ENCODE measurements around the gene EIF4E3. TPM values are rescaled to one million over a fixed set of nuclear protein-coding genes. Genes with fewer than 3 reads are reported as not detected.

Gene EIF4E3
- total RNA-seq, 2 donors from 2014 or later: 8.2 to 9.6 TPM

GRCh38 chr3:71636001-71636400 is 89.2 kb downstream of the EIF4E3 start:
- intact Hi-C loops (cut with DNase I): no loop called here
- H3K27me3 ChIP-seq: no peaks in the 10 kb centered on the region
- H3K36me3 ChIP-seq (replicated peaks in 1 of 2; ENCODE audit: insufficient read depth in 1 of 2, low read depth in 2 of 2): no peaks in the 10 kb centered on the region
- no peak overlapping the region for H3K4me3 ChIP-seq
- DNase-seq (no peak), ATAC-seq (no peak)
- no peak for TF ChIP-seq POLR2A (IDR thresholded peaks at IDR 0.05)
- TF ChIP-seq, protein P1, sequence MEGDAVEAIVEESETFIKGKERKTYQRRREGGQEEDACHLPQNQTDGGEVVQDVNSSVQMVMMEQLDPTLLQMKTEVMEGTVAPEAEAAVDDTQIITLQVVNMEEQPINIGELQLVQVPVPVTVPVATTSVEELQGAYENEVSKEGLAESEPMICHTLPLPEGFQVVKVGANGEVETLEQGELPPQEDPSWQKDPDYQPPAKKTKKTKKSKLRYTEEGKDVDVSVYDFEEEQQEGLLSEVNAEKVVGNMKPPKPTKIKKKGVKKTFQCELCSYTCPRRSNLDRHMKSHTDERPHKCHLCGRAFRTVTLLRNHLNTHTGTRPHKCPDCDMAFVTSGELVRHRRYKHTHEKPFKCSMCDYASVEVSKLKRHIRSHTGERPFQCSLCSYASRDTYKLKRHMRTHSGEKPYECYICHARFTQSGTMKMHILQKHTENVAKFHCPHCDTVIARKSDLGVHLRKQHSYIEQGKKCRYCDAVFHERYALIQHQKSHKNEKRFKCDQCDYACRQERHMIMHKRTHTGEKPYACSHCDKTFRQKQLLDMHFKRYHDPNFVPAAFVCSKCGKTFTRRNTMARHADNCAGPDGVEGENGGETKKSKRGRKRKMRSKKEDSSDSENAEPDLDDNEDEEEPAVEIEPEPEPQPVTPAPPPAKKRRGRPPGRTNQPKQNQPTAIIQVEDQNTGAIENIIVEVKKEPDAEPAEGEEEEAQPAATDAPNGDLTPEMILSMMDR (IDR thresholded peaks at IDR 0.05): no peak
- no peak overlapping the region for H3K27ac ChIP-seq
- H3K9me3 ChIP-seq: no peaks in the 10 kb centered on the region
- H3K4me1 ChIP-seq: no peaks in the 10 kb centered on the region
- 86 to 87% methylated on average over 9 of the region's 9 CpGs for WGBS, 2 donors

DNA sequence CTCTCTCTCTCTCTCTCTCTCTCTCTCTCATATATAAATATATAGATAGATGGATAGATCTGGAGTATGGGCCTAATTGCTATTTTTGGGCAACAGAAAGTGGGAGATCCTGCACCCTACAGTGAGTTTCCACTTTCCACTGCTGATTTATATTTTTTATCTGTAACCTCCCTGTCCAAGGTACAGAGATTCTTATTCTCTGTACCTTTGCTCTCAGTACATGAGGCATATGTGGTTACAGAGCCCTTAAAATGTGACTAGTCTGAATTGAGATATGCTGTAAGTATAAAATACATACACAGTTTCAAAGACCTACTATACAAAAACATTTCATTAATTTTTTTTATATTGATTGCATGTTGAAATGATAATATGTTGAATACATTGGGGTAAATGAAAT is 90.5 kb downstream of the EIF4E3 start:
- intact Hi-C loops (cut with DNase I): no loop called here
- ATAC-seq: no peak
- Histone ChIP-seq H3K9me3 (no peaks in the 10 kb centered on the region), H3K36me3 (replicated peaks in 1 of 2; ENCODE audit: insufficient read depth in 1 of 2, low read depth in 2 of 2) (no peaks in the 10 kb centered on the region), H3K27ac (no peak overlapping the region), H3K4me3 (no peak overlapping the region), H3K27me3 (no peaks in the 10 kb centered on the region), H3K4me1 (no peaks in the 10 kb centered on the region)
- no peak for DNase-seq
- no peak for TF ChIP-seq POLR2A (IDR thresholded peaks at IDR 0.05)
- TF ChIP-seq, protein P1 (IDR thresholded peaks at IDR 0.05): no peak

- intact Hi-C loops (cut with DNase I): no loop called here
- ATAC-seq: no peak
- no peaks in the 10 kb centered on the region for H3K27me3 ChIP-seq
- H3K27ac ChIP-seq: peak overlapping the region in 1 of 4 donors; percentile 21
- no peaks in the 10 kb centered on the region for H3K9me3 ChIP-seq
- TF ChIP-seq, protein P1 (IDR thresholded peaks at IDR 0.05): no peak
- no peak for TF ChIP-seq POLR2A (IDR thresholded peaks at IDR 0.05)
- no peaks in the 10 kb centered on the region for H3K4me1 ChIP-seq
- no peaks in the 10 kb centered on the region for H3K36me3 ChIP-seq (replicated peaks in 1 of 2; ENCODE audit: insufficient read depth in 1 of 2, low read depth in 2 of 2)
- DNase-seq: peak in 1 of 4 donors; percentile 65
- 60 to 62% methylated on average over 2 of the region's 2 CpGs for WGBS, 2 donors
- no peak overlapping the region for H3K4me3 ChIP-seq
Measured at GRCh38 chr3:71629711-71630110, 95.5 kb downstream of the EIF4E3 start.

DNA sequence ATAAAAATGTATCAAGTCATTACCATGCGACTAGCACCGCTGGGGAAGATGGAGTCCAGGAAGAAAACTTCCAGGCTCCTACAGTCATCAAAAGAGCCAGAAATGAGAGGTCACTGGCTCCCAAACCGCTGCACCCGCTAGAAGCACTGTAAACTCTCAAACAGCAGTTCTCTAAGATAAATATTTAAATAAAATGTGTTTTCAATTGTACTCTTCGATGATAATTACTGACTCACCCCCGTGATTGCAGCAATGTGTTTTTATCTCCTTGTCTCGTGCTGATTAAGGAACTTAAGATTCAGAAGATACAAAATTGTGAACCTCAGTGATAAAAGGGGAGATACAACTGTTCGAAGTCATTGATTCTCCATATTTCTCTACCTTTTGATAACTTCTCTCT is 95.9 kb downstream of the EIF4E3 start:
- Histone ChIP-seq H3K27ac (peak overlapping the region in 1 of 4 donors; percentile 5), H3K4me1 (no peaks in the 10 kb centered on the region), H3K36me3 (replicated peaks in 1 of 2; ENCODE audit: insufficient read depth in 1 of 2, low read depth in 2 of 2) (no peaks in the 10 kb centered on the region), H3K27me3 (no peaks in the 10 kb centered on the region), H3K9me3 (no peaks in the 10 kb centered on the region), H3K4me3 (no peak overlapping the region)
- peak in 1 of 4 donors; percentile 12 for DNase-seq
- 57 to 65% methylated on average over 8 of the region's 8 CpGs for WGBS, 2 donors
- intact Hi-C loops (cut with DNase I): no loop called here
- ATAC-seq: no peak
- no peak for TF ChIP-seq POLR2A (IDR thresholded peaks at IDR 0.05)
- TF ChIP-seq, protein P1 (IDR thresholded peaks at IDR 0.05): no peak

DNA sequence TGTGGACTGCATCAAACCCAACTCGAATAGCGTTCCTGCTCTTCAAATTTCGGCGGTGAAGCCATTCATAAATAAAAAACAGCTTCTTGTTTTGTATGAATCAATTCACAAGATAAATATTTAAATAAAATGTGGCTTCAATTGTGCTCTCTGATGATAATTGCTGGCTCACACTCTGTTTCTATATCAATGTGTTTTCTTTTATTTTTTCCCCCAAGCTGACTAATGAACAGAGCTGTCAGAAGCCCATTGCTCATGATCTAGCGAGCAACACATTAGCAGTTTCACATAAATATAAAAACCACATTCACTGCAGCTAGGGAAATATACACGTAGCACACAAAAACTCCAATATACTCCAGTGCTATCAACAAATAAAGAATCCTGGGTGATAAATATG is 96.7 kb downstream of the EIF4E3 start:
- intact Hi-C loops (cut with DNase I): no loop called here
- no peak overlapping the region for H3K4me3 ChIP-seq
- ATAC-seq (no peak), DNase-seq (no peak)
- no peak overlapping the region for H3K27ac ChIP-seq
- WGBS, 2 donors: 72 to 82% methylated on average over 6 of the region's 6 CpGs
- TF ChIP-seq, protein P1 (IDR thresholded peaks at IDR 0.05): no peak
- no peak for TF ChIP-seq POLR2A (IDR thresholded peaks at IDR 0.05)
- no peaks in the 10 kb centered on the region for H3K9me3 ChIP-seq
- H3K4me1 ChIP-seq: no peaks in the 10 kb centered on the region
- H3K27me3 ChIP-seq: no peaks in the 10 kb centered on the region
- no peaks in the 10 kb centered on the region for H3K36me3 ChIP-seq (replicated peaks in 1 of 2; ENCODE audit: insufficient read depth in 1 of 2, low read depth in 2 of 2)

Data from body of pancreas (tissue), 4 donors.